ENCODE measurements around the gene SH3BP4.

GRCh38 chr2:235092433-235093223, 140.8 kb downstream of the SH3BP4 start:
- TF ChIP-seq EZH2 (IDR thresholded peaks at IDR 0.05; ENCODE audit: borderline replicate concordance, low read depth, low read length, severe bottlenecking) (no peak), CTCF (IDR thresholded peaks at IDR 0.05; ENCODE audit: borderline replicate concordance, extremely low read depth, low read length, poor library complexity, severe bottlenecking) (no peak)

Measured in DND-41 (cell line).